Loucy (cell line): ENCODE measurements around the gene CAB39.

Experiments
- H2AFZ ChIP-seq: fragments of 200-600 bp; sonication (generic); 2 replicates; pipeline ENCODE4 v1.6.0; 2016; ENCODE audit warnings: antibody characterized with exemption, mild to moderate bottlenecking, low read length, moderate library complexity
- H3F3A ChIP-seq: fragments of 200-600 bp; 2 replicates; pipeline ENCODE4 v1.6.0; 2016; ENCODE audit warnings: antibody characterized with exemption, low read depth, mild to moderate bottlenecking
- H3K27me3 ChIP-seq: fragments of 200-600 bp; sonication (generic); 2 replicates; pipeline ENCODE4 v1.6.1; 2014; ENCODE audit warnings: low read length, mild to moderate bottlenecking; ENCODE audit not compliant: insufficient read depth, poor library complexity, severe bottlenecking
- H3K36me3 ChIP-seq: fragments of 200-600 bp; sonication (generic); 2 replicates; pipeline ENCODE4 v1.6.1; 2016; ENCODE audit warnings: low read length; ENCODE audit not compliant: insufficient read depth
- H3K4me1 ChIP-seq: fragments of 200-600 bp; sonication (generic); 2 replicates; pipeline ENCODE4 v1.5.1; 2014; ENCODE audit warnings: low read length, mild to moderate bottlenecking; ENCODE audit not compliant: insufficient read depth, poor library complexity, severe bottlenecking
- H3K4me2 ChIP-seq: fragments of 200-600 bp; sonication (generic); 2 replicates; pipeline ENCODE4 v1.6.0; 2014; ENCODE audit warnings: antibody characterized with exemption, low read length, low read depth, mild to moderate bottlenecking; ENCODE audit not compliant: poor library complexity, severe bottlenecking
- H3K4me3 ChIP-seq: fragments of 200-600 bp; sonication (generic); 2 replicates; pipeline ENCODE4 v1.5.1; 2014; ENCODE audit warnings: low read length, mild to moderate bottlenecking, mixed read lengths; ENCODE audit not compliant: poor library complexity, severe bottlenecking
- H3K79me2 ChIP-seq: fragments of 200-600 bp; sonication (generic); 2 replicates; pipeline ENCODE4 v1.6.1; 2014; ENCODE audit warnings: low read length; ENCODE audit not compliant: insufficient read depth
- H3K9ac ChIP-seq: fragments of 200-600 bp; sonication (generic); 2 replicates; pipeline ENCODE4 v1.6.0; 2014; ENCODE audit warnings: mild to moderate bottlenecking, low read depth, low read length, moderate library complexity; ENCODE audit not compliant: poor library complexity, severe bottlenecking
- H3K9me2 ChIP-seq: fragments of 200-600 bp; sonication (generic); replicated peaks from 2 replicates; pipeline ENCODE4 v1.6.1; 2016; ENCODE audit warnings: low read depth, low read length, mixed read lengths
- H3K9me3 ChIP-seq: fragments of 200-600 bp; sonication (generic); 2 replicates; pipeline ENCODE4 v1.6.1; 2014; ENCODE audit warnings: mild to moderate bottlenecking, antibody characterized with exemption, low read length, low read depth; ENCODE audit not compliant: insufficient read depth
- H4K20me1 ChIP-seq: fragments of 200-600 bp; sonication (generic); 2 replicates; pipeline ENCODE4 v1.6.0; 2014; ENCODE audit warnings: antibody characterized with exemption, low read length, mild to moderate bottlenecking; ENCODE audit not compliant: insufficient read depth, poor library complexity, severe bottlenecking
- CTCF ChIP-seq: fragments of 200-600 bp; sonication (generic); conservative IDR thresholded peaks from 2 replicates; pipeline ENCODE4 v1.5.1; 2014; ENCODE audit warnings: mild to moderate bottlenecking, antibody characterized with exemption, low read length
- EZH2phosphoT487 ChIP-seq: fragments of 200-600 bp; IDR thresholded peaks from 2 replicates; pipeline ENCODE4 v1.6.1; 2018; ENCODE audit warnings: antibody characterized with exemption, mild to moderate bottlenecking, moderate library complexity, borderline replicate concordance

CAB39 gene

GRCh38 chr2:230706966-230707365, 5.7 kb upstream of the CAB39 start:
- no peak for TF ChIP-seq CTCF
- TF ChIP-seq EZH2phosphoT487 = no peak
- Histone ChIP-seq H3K36me3 (no peaks in the 10 kb centered on the region), H3K27me3 (no peaks in the 10 kb centered on the region), H3K9ac (no peak overlapping the region), H3K79me2 (no peaks in the 10 kb centered on the region), H3K4me2 (no peak overlapping the region), H3K4me3 (no peak overlapping the region), H3K9me3 (no peaks in the 10 kb centered on the region), H3K4me1 (peaks cover 2% of the 10 kb centered on the region), H3K9me2 (no peaks in the 10 kb centered on the region), H2AFZ (no peak overlapping the region), H4K20me1 (no peaks in the 10 kb centered on the region), H3F3A (no peaks in the 10 kb centered on the region)

DNA sequence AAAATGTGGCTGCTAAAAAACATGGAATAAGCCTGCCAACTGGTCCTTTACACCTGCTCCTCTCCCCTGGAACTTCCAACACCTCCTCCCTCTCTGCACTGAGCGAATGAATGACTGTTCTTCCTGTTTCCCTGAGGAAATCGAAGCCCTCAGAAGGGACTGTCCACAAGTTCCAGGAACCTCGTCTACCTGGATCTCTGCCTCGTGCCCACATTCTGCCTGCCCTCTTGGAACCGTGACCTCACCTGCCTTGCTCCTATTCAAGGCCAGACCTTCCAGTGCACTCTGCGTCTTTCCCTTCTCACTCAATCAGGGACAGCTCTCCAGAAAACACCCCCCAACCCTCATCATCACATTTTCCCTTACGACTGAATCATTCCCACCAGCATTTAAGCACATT, 4.4 kb upstream of the CAB39 start:
- Histone ChIP-seq H3F3A (no peaks in the 10 kb centered on the region), H3K36me3 (no peaks in the 10 kb centered on the region), H3K4me3 (no peak overlapping the region), H3K79me2 (peaks cover 3% of the 10 kb centered on the region), H4K20me1 (peaks cover 1% of the 10 kb centered on the region), H3K9me3 (no peaks in the 10 kb centered on the region), H2AFZ (no peak overlapping the region), H3K9me2 (no peaks in the 10 kb centered on the region), H3K9ac (no peak overlapping the region), H3K4me1 (peaks cover 6% of the 10 kb centered on the region), H3K4me2 (no peak overlapping the region), H3K27me3 (peaks cover 1% of the 10 kb centered on the region)
- TF ChIP-seq EZH2phosphoT487 = no peak
- no peak for TF ChIP-seq CTCF

DNA sequence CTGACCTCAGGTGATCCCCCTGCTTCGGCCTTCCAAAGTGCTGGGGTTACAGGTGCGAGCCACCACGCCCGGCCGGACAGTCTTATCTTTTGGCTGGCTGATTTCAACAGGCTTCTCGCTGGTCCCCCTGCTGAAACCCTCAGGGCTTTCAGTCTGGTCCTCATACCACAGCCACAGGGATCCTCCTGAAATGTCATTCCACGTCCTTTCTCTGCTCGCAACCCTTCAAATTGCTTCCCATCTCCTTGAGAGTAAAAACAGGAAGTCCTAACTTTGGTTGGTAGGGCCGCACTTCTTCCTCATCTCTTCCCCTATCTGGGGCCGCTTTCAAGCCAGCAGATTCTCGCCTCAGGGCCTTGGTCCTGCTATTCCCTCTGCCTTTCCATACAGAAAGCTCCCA, 1.4 kb upstream of the CAB39 start:
- Histone ChIP-seq H3K9ac (no peak overlapping the region), H3K4me2 (no peak overlapping the region), H3F3A (no peaks in the 10 kb centered on the region), H3K4me3 (no peak overlapping the region), H3K36me3 (no peaks in the 10 kb centered on the region), H3K9me2 (no peaks in the 10 kb centered on the region), H3K9me3 (no peaks in the 10 kb centered on the region), H3K4me1 (peaks cover 26% of the 10 kb centered on the region), H2AFZ (no peak overlapping the region), H4K20me1 (peaks cover 30% of the 10 kb centered on the region), H3K79me2 (peaks cover 33% of the 10 kb centered on the region), H3K27me3 (peaks cover 6% of the 10 kb centered on the region)
- no peak for TF ChIP-seq EZH2phosphoT487
- no peak for TF ChIP-seq CTCF
